GM21825 (cell line): Measurements from ENCODE around the gene SQSTM1.

Experiments
- ATAC-seq: cut with Tn5 transposase; IDR thresholded peaks from one replicate; pipeline ENCODE4 v1.9.1; 2021; ENCODE audit warnings: mild to moderate bottlenecking, moderate library complexity; ENCODE audit not compliant: unreplicated experiment

Gene SQSTM1

DNA sequence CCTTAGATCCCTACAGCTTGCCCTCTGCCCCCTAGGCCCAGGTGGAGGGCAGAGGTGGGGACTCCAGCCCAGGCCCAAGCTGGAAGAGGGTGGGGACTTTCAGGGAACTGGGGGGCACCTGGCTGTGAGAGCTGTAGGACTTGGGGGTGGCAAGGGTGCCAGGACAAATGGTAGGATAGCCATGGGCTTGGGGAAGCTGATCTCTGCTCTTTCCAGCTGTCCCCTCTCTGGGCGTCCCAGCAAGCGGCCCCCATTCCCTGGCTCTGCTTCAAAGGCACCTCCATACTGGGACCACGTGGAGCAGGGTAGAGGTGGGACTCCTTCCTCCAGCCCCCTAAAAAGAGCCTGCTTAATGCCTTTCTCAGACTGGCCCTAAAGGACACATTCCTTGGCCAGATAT is 26.5 kb upstream of the SQSTM1 start:
- ATAC-seq, result no peak

GRCh38 chr5:179794575-179794974 is 26.1 kb upstream of the SQSTM1 start:
- no peak for ATAC-seq

- ATAC-seq, result no peak
Measured at GRCh38 chr5:179795049-179795862, 25.4 kb upstream of the SQSTM1 start.

DNA sequence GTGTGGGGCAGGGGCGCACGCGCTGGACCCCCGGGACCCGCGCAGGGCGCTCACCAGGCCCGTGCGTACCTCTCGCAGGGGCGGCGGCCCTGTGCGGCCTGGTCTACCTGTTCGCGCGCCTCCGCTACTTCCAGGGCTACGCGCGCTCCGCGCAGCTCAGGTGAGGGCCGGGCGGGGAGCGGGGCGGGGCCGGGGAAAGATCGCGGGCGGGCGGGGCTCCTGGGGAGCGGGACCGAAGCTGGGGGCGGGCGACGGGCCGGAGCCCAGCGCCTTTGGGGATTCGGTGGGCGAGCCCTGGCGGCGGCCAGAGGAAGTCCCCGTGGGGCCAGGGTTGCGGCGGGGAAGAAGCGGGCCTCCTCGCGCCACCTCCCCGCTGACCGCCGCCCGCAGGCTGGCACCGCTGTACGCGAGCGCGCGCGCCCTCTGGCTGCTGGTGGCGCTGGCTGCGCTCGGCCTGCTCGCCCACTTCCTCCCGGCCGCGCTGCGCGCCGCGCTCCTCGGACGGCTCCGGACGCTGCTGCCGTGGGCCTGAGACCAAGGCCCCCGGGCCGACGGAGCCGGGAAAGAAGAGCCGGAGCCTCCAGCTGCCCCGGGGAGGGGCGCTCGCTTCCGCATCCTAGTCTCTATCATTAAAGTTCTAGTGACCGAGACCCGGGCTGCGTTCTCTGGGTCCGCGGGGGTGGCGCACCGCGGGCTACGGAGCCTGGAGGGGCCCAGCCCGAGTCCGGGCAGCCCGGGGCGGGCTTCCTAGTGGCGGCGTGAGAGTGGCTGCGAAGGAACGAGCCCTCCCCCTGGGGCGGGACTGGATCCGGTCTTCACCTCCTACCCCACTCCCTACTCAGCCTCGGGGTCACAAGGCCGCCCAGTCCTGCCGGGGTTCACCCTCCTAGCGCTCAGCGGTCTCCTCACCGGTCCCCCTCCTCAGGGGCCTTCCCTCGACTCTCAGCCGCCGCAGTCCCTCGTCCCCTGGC is 24.6 kb upstream of the SQSTM1 start:
- peak; percentile 73 for ATAC-seq

DNA sequence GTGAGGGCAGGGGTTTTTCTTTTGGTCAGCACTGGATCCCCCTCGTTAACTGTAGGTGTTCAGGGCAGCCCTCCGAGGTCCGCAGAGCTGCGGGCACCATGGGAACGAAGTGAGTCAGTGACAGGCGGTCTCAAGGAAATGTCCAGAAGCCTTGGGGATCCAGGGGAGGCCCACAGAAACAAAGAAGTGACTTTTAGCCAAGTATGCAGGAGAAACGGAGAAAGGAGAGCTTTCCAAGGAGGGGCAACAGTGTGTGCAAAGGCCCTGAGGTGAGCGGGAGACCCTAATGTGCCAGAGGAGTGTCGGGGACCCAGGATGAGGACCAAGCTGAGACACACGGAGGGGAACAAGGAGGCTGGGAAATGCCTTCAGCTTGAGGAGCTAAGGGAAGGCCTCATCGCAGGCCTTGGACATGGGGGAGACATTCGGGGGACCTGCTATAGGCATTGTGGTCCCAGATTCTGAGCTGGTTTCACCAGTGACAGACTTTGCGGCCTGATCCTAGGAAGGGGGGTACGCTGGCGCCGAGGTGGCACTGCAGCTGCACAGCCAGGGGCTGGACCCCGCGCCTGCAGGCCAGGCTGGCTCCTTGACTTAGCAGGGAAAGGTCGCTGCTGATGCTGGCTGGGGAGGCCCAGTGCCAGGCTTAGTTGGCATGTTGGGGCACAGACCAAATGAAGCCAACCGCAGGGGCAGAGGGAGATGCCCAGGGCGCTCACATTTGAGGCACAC is 23.7 kb upstream of the SQSTM1 start:
- no peak for ATAC-seq

DNA sequence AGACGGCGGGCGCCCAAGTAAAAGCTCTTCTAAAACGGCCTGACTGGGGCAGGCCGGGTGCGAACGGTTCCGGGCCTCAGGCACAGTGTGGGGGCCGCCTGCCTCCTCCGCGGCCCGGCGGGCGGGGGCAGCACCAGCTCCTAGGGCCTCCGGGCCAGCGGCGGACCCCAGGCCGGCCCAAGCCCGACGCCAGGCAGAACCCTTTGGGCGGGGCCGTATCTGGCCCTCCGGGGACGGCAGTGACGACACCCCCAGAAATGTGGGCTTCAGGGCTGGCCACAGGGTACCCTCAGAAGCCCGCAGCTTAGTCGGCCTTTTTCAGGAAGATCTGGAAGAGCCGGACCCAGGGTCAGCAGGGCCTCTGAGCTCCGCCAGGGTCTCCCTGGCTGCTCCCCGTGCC is 23.0 kb upstream of the SQSTM1 start:
- ATAC-seq, result no peak

DNA sequence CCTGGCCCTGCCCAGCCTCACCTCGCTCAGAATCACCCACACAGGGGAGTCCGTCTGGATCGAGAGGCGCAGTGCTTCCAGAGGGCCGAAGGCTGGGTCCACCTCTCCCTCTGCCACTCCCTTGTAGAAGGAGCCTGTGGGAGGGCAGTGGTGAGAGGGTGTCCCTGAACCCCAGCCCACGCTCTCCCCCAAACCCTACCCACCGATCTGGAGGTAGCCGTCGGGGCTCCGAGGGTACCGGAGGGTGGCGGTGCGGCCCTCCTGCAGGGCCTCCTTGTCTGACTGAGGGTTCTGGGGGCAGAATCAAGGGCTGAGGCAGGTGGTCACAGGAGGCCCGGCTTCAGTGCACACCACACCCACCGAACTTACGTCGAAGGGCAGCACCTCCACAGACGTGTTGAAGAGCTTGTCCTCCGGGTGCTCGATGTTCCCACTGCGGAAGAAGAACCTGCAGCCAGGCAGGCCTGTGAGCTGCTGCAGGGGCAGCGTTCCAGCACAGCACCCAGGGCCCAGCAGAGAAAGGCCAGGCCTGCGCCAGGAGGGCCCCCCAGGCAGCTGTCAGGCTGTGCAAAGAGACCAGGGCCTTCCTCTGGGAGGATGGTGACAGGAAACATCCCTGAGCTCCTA is 22.4 kb upstream of the SQSTM1 start:
- no peak for ATAC-seq

DNA sequence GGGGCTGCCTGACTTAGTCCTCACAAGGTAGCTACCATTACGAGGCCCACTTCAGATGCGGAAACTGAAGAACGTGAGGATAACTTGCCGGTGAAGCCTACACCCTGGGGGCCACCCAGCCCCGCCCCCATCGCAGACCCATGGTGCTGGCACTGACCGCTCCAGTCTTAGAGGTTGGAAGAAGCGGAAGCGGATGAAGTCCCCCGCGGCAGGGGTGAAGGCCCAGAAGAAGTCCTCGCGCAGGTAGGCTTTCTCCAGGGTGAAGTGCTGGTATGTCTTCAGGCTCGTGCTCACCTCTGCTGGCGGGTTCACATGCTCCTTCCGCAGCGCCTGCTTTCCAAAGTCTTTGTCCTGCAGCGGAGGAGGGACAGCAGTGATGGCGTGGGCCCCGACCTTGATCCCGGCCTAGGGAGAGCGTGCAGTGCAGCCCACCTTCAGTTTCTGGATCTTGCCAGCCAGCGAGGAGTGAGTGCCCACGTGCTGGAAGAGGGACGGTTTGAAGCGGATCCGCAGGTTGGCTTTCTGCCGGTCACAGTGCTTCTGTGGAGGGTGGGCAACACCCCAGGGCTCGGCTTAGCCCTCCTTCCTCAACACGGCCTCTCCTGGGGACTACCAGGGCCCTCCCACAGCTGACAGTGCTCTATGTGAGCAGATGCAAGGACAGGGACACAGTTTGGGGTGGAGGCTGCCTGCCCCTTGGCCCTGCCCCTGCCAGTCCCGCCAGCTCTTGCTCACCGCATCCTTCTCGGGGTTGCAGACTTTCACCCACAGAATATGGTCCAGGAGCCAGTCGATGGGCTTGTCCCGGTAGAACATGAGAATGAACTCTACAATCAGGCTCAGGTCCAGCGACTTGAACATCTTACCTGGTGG is 21.7 kb upstream of the SQSTM1 start:
- no peak for ATAC-seq

DNA sequence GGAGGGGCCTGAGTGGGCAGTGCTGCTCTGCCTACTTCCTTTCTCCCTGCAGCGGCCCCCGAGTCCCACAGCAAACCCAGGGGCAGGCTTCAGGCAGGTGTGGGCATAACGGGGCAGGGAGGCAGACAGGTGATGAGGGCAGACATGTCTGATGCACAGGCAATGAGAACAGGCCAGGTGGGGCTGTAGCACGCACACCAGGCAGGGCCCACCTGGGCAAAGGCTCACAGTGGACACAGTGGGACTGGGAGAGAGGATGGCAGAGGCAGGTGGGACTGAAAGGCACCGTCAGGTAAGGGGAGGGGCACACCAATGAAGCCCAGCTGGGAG is 21.1 kb upstream of the SQSTM1 start:
- no peak for ATAC-seq

- ATAC-seq, result no peak
Measured at GRCh38 chr5:179800071-179800695, 20.5 kb upstream of the SQSTM1 start.

DNA sequence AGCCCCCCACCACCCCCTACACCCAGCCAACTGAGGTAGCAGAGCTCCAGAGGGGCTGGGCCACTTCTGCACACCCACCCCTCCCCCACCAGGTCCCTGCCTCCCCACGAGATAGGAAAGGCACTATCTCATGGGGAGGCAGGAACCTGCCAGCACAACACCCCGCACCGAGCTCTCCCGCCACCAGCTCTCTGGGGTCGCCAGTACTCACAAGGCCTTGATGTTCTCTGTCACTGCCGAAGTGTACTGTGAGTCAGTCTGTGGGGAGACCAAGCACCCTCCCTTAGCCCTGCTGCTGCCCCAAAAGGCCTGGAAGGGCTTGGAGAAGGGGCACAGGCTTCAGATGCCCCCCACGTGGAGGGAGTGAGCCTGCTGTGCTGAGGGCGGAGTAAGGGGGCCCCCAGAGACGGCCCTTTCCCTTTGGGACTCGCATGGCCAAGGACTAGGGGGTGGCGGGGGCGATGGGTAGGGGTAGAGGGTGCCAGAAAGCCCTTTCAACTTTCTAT is 20.0 kb upstream of the SQSTM1 start:
- no peak for ATAC-seq

- ATAC-seq, result peak; percentile 29
Measured at GRCh38 chr5:179801304-179802206, 19.1 kb upstream of the SQSTM1 start.

DNA sequence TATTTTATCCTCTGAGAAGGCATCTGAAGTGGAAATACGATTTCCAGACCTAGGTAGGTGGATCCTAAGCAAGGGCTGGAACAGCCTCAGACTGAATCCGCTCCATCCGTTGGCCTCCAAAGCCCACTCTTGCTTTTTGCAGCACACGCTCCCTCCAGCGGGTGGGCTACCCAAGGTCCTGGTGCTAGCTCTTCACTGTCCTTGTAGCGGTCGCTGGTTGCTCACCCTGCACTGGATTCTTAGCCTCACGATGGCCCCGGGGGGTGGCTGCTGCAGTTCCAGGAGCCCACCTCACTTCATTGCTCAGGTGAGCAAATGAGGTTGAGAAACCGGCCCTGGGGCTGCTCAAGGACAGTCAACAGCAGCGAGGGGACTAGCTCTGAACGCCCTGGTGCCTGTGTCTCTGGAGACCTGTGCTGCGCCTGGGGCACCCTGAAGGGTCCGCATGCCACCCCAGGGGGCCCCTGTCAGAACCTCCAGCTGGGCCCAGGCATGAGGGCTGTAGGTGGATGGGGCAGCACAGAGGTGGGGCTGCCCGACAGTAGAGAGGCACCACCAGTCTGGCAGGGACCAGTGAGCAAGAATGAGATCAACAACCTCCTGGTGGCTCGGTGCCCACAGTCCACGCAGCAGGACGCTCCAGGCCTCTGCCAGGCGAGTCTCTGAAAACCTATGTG is 18.4 kb upstream of the SQSTM1 start:
- no peak for ATAC-seq

- no peak for ATAC-seq
Measured at GRCh38 chr5:179802950-179803562, 17.6 kb upstream of the SQSTM1 start.

- no peak for ATAC-seq
Measured at GRCh38 chr5:179803651-179804554, 16.8 kb upstream of the SQSTM1 start.

GRCh38 chr5:179804555-179804947 is 16.2 kb upstream of the SQSTM1 start:
- ATAC-seq, result no peak
